HuH-7.5 (cell line): ENCODE results near the gene FXYD7.

Source experiments
- DNase-seq: peaks from one replicate; pipeline ENCODE4 v3.0.0; 2011; ENCODE audit warnings: low spot score

FXYD7 gene

DNA sequence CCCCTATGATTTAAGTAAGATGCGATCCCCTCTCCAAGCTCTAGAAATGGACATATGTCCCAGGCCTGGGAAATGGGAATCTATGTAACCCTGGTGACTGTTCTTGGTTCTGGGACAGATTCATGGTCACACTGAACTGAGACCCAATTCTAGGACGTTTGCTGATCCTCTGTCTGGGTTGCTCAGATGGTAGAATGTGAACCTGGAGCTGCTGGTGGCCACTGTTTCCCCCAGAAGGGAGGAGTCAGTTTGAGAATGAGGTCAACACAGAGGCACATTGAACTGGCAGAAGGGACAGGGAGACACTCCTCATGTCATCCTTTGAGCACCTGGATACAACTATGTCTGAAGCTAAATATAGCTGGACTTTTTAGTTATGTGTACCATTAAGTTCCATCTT is 56.4 kb downstream of the FXYD7 start:
- DNase-seq, result no peak

- no peak for DNase-seq
Measured at GRCh38 chr19:35202722-35203688, 60.0 kb downstream of the FXYD7 start.
